Smooth muscle cell (in vitro differentiated cells): ENCODE data around the gene CDK14. TPM values are rescaled to one million over a fixed set of nuclear protein-coding genes. Genes with fewer than 3 reads are reported as not detected.

Experiments
- DNase-seq: peaks from one replicate; lab custom pipeline; 2025; ENCODE audit not compliant: unreplicated experiment; lab: John Stamatoyannopoulos, UW
- H2AFZ ChIP-seq: fragments of 200-600 bp; sonication (generic); 2 replicates; pipeline ENCODE4 v1.6.0; 2016; ENCODE audit warnings: antibody characterized with exemption, low read depth, mild to moderate bottlenecking
- H3F3A ChIP-seq: fragments of 200-600 bp; sonication (generic); 2 replicates; pipeline ENCODE4 v1.6.0; 2017; ENCODE audit warnings: antibody characterized with exemption, low read depth
- H3K27ac ChIP-seq: fragments of 200-600 bp; sonication (generic); 2 replicates; pipeline ENCODE4 v1.5.1; 2016; ENCODE audit warnings: low read depth, mild to moderate bottlenecking
- H3K27me3 ChIP-seq: fragments of 200-600 bp; sonication (generic); 2 replicates; pipeline ENCODE4 v1.6.1; 2016; ENCODE audit warnings: low read depth, mild to moderate bottlenecking
- H3K36me3 ChIP-seq: fragments of 200-600 bp; sonication (generic); 2 replicates; pipeline ENCODE4 v1.5.1; 2016; ENCODE audit warnings: low read depth
- H3K4me1 ChIP-seq: fragments of 200-600 bp; sonication (generic); 2 replicates; pipeline ENCODE4 v1.5.1; 2016; ENCODE audit warnings: low read depth
- H3K4me2 ChIP-seq: fragments of 200-600 bp; sonication (generic); 2 replicates; pipeline ENCODE4 v1.6.0; 2016; ENCODE audit warnings: mild to moderate bottlenecking
- H3K4me3 ChIP-seq: fragments of 200-600 bp; sonication (generic); 2 replicates; pipeline ENCODE4 v1.5.1; 2016; ENCODE audit warnings: mild to moderate bottlenecking
- H3K79me2 ChIP-seq: fragments of 200-600 bp; sonication (generic); 2 replicates; pipeline ENCODE4 v1.6.0; 2016; ENCODE audit warnings: low read depth, mild to moderate bottlenecking
- H3K9ac ChIP-seq: fragments of 200-600 bp; sonication (generic); 2 replicates; pipeline ENCODE4 v1.6.0; 2016; ENCODE audit warnings: low read depth
- H3K9me3 ChIP-seq: fragments of 200-600 bp; sonication (generic); replicated peaks from 2 replicates; pipeline ENCODE4 v1.5.1; 2016; ENCODE audit warnings: low read depth
- H4K20me1 ChIP-seq: fragments of 200-600 bp; sonication (generic); 2 replicates; pipeline ENCODE4 v1.6.0; 2016; ENCODE audit warnings: low read depth
- WGBS: methylation state at CpG from one replicate; pipeline ENCODE4 v1.1.7; 2016; ENCODE audit warnings: low lambda C conversion rate; 5-methylcytosine and 5-hydroxymethylcytosine counted together
- polyA plus RNA-seq: library from polyadenylated mRNA; unstranded; fragments of >200 nt; fragmentation: Nextera tagmentation; extraction: Ambion mirVana; gene quantifications from 2 replicates; pipeline ENCODE4 v1.2.1, GENCODE V29; 2016
- total RNA-seq: library from RNA; depleted of rRNA; stranded (reverse); fragments of >200 nt; gene quantifications from 2 replicates; pipeline ENCODE4 v1.2.3, GENCODE V29; 2014
- TF ChIP-seq, protein P1 (sequence below): fragments of 200-600 bp; sonication (generic); IDR thresholded peaks from 2 replicates; pipeline ENCODE4 v1.5.1; 2017; ENCODE audit warnings: borderline replicate concordance, mild to moderate bottlenecking, antibody characterized with exemption; ENCODE audit not compliant: insufficient read depth, poor library complexity, severe bottlenecking

Gene CDK14
- total and polyA plus RNA-seq, 2 experiments from 2014 or later: 4.1 to 5.3 TPM

DNA sequence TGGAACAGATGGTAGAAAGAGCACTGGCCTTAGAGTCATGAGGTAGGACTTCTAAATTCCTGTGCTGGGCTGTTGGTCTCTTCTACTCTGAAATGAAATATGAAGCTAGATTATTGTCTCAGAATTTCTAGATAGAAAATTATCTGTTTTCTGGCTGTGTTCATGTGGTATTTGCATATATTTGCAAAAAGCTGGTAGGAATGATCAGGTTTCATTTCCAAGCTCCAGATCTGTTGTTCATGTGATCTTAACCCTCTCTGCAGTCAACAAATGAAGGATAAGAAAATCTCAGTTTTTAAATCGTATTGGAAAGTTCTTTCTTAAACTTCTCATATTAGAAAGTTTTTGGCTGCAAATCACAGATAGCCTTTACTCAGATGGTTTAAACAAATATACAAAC is 248.3 kb downstream of the CDK14 start:
- no peak overlapping the region for H3K4me3 ChIP-seq
- no peak for DNase-seq
- H3K9ac ChIP-seq: no peak overlapping the region
- no peak overlapping the region for H2AFZ ChIP-seq
- no peaks in the 10 kb centered on the region for H3K9me3 ChIP-seq
- H3K79me2 ChIP-seq: no peaks in the 10 kb centered on the region
- no peaks in the 10 kb centered on the region for H3F3A ChIP-seq
- H3K27me3 ChIP-seq: no peaks in the 10 kb centered on the region
- H3K4me1 ChIP-seq: no peaks in the 10 kb centered on the region
- TF ChIP-seq, protein P1, sequence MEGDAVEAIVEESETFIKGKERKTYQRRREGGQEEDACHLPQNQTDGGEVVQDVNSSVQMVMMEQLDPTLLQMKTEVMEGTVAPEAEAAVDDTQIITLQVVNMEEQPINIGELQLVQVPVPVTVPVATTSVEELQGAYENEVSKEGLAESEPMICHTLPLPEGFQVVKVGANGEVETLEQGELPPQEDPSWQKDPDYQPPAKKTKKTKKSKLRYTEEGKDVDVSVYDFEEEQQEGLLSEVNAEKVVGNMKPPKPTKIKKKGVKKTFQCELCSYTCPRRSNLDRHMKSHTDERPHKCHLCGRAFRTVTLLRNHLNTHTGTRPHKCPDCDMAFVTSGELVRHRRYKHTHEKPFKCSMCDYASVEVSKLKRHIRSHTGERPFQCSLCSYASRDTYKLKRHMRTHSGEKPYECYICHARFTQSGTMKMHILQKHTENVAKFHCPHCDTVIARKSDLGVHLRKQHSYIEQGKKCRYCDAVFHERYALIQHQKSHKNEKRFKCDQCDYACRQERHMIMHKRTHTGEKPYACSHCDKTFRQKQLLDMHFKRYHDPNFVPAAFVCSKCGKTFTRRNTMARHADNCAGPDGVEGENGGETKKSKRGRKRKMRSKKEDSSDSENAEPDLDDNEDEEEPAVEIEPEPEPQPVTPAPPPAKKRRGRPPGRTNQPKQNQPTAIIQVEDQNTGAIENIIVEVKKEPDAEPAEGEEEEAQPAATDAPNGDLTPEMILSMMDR: no peak
- H3K4me2 ChIP-seq: no peak overlapping the region
- 97% methylated on average over 1 of the region's 1 CpG for WGBS
- H3K36me3 ChIP-seq: no peaks in the 10 kb centered on the region
- H4K20me1 ChIP-seq: no peaks in the 10 kb centered on the region
- H3K27ac ChIP-seq: no peak overlapping the region

DNA sequence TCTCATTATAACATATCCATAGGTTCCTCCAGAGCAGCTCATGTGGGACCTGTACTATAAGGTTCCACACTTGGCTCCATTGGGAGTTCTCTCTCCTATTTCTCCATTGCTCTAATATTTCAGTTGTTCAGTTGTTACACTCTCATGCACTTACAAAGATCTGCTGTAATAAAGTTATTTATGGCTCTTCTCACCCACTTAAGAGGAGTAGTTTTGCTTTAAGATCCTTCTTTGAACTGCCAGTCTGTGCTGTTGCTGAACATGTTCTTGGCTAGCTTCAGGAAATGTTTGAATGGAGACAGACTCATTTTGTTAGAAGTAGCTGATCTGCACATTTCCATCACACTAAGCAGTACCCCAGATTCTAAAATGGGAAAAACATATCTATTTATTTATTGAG is 250.1 kb downstream of the CDK14 start:
- Histone ChIP-seq H3K36me3 (no peaks in the 10 kb centered on the region), H3K9ac (no peak overlapping the region), H3K4me3 (no peak overlapping the region), H3K27ac (no peak overlapping the region), H3F3A (no peaks in the 10 kb centered on the region), H3K4me1 (no peaks in the 10 kb centered on the region), H3K4me2 (no peak overlapping the region), H3K27me3 (no peaks in the 10 kb centered on the region), H3K9me3 (no peaks in the 10 kb centered on the region), H3K79me2 (no peaks in the 10 kb centered on the region), H4K20me1 (no peaks in the 10 kb centered on the region), H2AFZ (no peak overlapping the region)
- TF ChIP-seq, protein P1: no peak
- no peak for DNase-seq

DNA sequence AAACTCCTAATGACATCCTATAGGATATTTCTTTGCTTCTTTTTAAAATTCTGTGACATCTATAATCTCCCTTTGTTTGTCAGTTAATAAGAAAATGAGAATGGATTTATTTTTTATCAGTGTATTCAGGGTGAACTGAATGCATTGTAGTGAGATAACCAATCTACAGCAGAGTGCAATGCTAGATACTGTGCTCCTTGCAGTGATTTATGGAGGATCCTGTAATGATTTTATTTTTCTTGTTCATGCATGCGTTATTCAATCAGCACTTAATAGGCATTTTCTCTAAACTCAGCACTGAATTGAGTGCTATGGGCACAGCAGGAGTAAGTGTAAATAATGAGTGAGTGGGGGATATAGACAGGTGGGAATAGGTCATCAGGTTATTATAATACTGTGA is 253.9 kb downstream of the CDK14 start:
- H3K4me1 ChIP-seq: no peaks in the 10 kb centered on the region
- no peaks in the 10 kb centered on the region for H3K79me2 ChIP-seq
- no peak overlapping the region for H3K9ac ChIP-seq
- no peaks in the 10 kb centered on the region for H3F3A ChIP-seq
- no peak overlapping the region for H3K4me2 ChIP-seq
- no peak overlapping the region for H2AFZ ChIP-seq
- TF ChIP-seq, protein P1: no peak
- no peak overlapping the region for H3K27ac ChIP-seq
- no peak overlapping the region for H3K4me3 ChIP-seq
- no peaks in the 10 kb centered on the region for H3K9me3 ChIP-seq
- no peaks in the 10 kb centered on the region for H4K20me1 ChIP-seq
- no peak for DNase-seq
- H3K36me3 ChIP-seq: no peaks in the 10 kb centered on the region
- no peaks in the 10 kb centered on the region for H3K27me3 ChIP-seq
- 100% methylated on average over 1 of the region's 1 CpG for WGBS

DNA sequence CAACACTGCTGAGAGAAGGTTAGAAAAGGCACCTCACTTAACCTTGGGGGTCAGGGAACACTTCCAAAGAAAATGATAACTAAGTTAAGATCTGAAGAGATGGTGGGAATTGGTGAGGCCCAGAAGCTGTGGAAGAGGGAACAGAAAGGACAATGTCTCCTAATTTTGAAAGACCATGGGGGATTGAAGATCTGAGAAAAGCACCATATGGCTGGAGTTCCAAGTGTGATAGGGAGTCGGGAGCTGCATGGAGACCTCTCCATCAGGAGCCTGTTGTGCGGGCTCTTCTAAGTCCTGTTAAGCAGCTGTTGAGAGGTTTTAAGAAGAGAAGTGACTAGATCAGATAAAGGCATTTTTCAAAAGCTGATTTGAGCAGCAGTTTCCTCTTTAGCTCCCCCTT is 254.3 kb downstream of the CDK14 start:
- WGBS: 88% methylated on average over 2 of the region's 2 CpGs
- TF ChIP-seq, protein P1: no peak
- H4K20me1 ChIP-seq: no peaks in the 10 kb centered on the region
- no peaks in the 10 kb centered on the region for H3F3A ChIP-seq
- H3K36me3 ChIP-seq: no peaks in the 10 kb centered on the region
- no peak overlapping the region for H3K4me3 ChIP-seq
- H3K27ac ChIP-seq: no peak overlapping the region
- no peaks in the 10 kb centered on the region for H3K79me2 ChIP-seq
- H3K27me3 ChIP-seq: no peaks in the 10 kb centered on the region
- H3K9ac ChIP-seq: no peak overlapping the region
- no peaks in the 10 kb centered on the region for H3K9me3 ChIP-seq
- H2AFZ ChIP-seq: no peak overlapping the region
- no peak overlapping the region for H3K4me2 ChIP-seq
- H3K4me1 ChIP-seq: no peaks in the 10 kb centered on the region
- no peak for DNase-seq
